HepG2 (cell line): ENCODE results near the gene CGB5. TPM values are rescaled to one million over a fixed set of nuclear protein-coding genes. Genes with fewer than 3 reads are reported as not detected.

Source experiments
- AKAP8 ChIP-seq: sonication (generic); formaldehyde crosslinking; IDR thresholded peaks from 2 replicates; pipeline ENCODE4 v1.5.1; 2020; ENCODE audit warnings: mild to moderate bottlenecking, missing genetic modification reagents
- CEBPG ChIP-seq: IDR thresholded peaks from 2 replicates; pipeline ENCODE4 v1.6.1; 2016
- FLYWCH1 ChIP-seq: sonication (generic); formaldehyde crosslinking; IDR thresholded peaks from 2 replicates; pipeline ENCODE4 v1.8.1; 2023; ENCODE audit warnings: mild to moderate bottlenecking, missing genetic modification reagents
- GATAD2A ChIP-seq: IDR thresholded peaks from 2 replicates; pipeline ENCODE4 v1.6.1; 2016
- HOXA3 ChIP-seq: sonication (generic); formaldehyde crosslinking; IDR thresholded peaks from 2 replicates; pipeline ENCODE4 v1.5.0; 2020; ENCODE audit warnings: missing genetic modification reagents
- IKZF4 ChIP-seq: sonication (generic); formaldehyde crosslinking; IDR thresholded peaks from 2 replicates; pipeline ENCODE4 v1.5.1; 2020; ENCODE audit warnings: borderline replicate concordance, mild to moderate bottlenecking, low read depth, missing genetic modification reagents; ENCODE audit errors: not compliant biosample characterization
- IRX3 ChIP-seq: sonication (generic); formaldehyde crosslinking; IDR thresholded peaks from 2 replicates; pipeline ENCODE4 v1.8.1; 2023; ENCODE audit warnings: mild to moderate bottlenecking, low read depth, missing genetic modification reagents, borderline replicate concordance
- MIER2 ChIP-seq: IDR thresholded peaks from 2 replicates; pipeline ENCODE4 v1.6.1; 2016; ENCODE audit warnings: missing biosample characterization, missing genetic modification reagents
- NAIF1 ChIP-seq: sonication (generic); formaldehyde crosslinking; IDR thresholded peaks from 2 replicates; pipeline ENCODE4 v1.5.0; 2020; ENCODE audit warnings: mild to moderate bottlenecking, missing genetic modification reagents, borderline replicate concordance
- NFE2L1 ChIP-seq: sonication (generic); formaldehyde crosslinking; IDR thresholded peaks from 2 replicates; pipeline ENCODE4 v1.4.0; 2020; ENCODE audit warnings: missing genetic modification reagents, mild to moderate bottlenecking, borderline replicate concordance
- NFKB2 ChIP-seq: sonication (generic); formaldehyde crosslinking; IDR thresholded peaks from 2 replicates; pipeline ENCODE4 v1.4.0; 2020; ENCODE audit warnings: missing genetic modification reagents, borderline replicate concordance
- NR2F6 ChIP-seq, 2 experiments: IDR thresholded peaks; 2 replicates each; pipeline ENCODE4 v1.6.1; 2016; ENCODE audit warnings: antibody characterized with exemption in 1 of 2, mild to moderate bottlenecking in 1 of 2
- RBAK ChIP-seq: sonication (generic); formaldehyde crosslinking; IDR thresholded peaks from 2 replicates; pipeline ENCODE4 v1.5.1; 2020; ENCODE audit warnings: mild to moderate bottlenecking, missing genetic modification reagents
- RBM22 ChIP-seq: fragments of 200-400 bp; formaldehyde crosslinking; optimal IDR thresholded peaks from 2 replicates; pipeline ENCODE3; 2017; ENCODE audit warnings: mild to moderate bottlenecking, low read length, moderate library complexity
- RELA ChIP-seq: sonication (generic); formaldehyde crosslinking; IDR thresholded peaks from 2 replicates; pipeline ENCODE4 v1.4.0; 2020; ENCODE audit warnings: missing genetic modification reagents
- ZBTB44 ChIP-seq: sonication (generic); formaldehyde crosslinking; IDR thresholded peaks from 2 replicates; pipeline ENCODE4 v1.4.0; 2020; ENCODE audit warnings: missing genetic modification reagents
- ZC3H13 ChIP-seq: sonication (generic); formaldehyde crosslinking; IDR thresholded peaks from 2 replicates; pipeline ENCODE4 v1.8.1; 2023; ENCODE audit warnings: mild to moderate bottlenecking, missing genetic modification reagents, moderate library complexity
- ZFP91 ChIP-seq: sonication (generic); formaldehyde crosslinking; IDR thresholded peaks from 2 replicates; pipeline ENCODE4 v1.9.0; 2022; ENCODE audit warnings: missing genetic modification reagents, mild to moderate bottlenecking, borderline replicate concordance
- ZIK1 ChIP-seq: sonication (generic); formaldehyde crosslinking; IDR thresholded peaks from 2 replicates; pipeline ENCODE4 v1.5.0; 2020; ENCODE audit warnings: mild to moderate bottlenecking, low read depth, missing genetic modification reagents, borderline replicate concordance
- ZNF281 ChIP-seq: sonication (generic); formaldehyde crosslinking; IDR thresholded peaks from 2 replicates; pipeline ENCODE4 v1.4.0; 2020; ENCODE audit warnings: missing genetic modification reagents, borderline replicate concordance
- ZNF460 ChIP-seq: sonication (generic); formaldehyde crosslinking; IDR thresholded peaks from 2 replicates; pipeline ENCODE4 v1.5.1; 2020; ENCODE audit warnings: missing genetic modification reagents, mild to moderate bottlenecking, borderline replicate concordance
- ZSCAN21 ChIP-seq: sonication (generic); formaldehyde crosslinking; IDR thresholded peaks from 2 replicates; pipeline ENCODE4 v1.8.0; 2022; ENCODE audit warnings: mild to moderate bottlenecking, missing genetic modification reagents, moderate library complexity, borderline replicate concordance
- polyA plus RNA-seq, 8 experiments: library from polyadenylated mRNA; depleted of rRNA in 3 of 8; stranded (reverse) in 7 of 8; unstranded in 1 of 8; fragments of >200 nt; fragmentation: Illumina TruSeq in 4 of 8; extraction: Trizol in 4 of 8; gene quantifications; 2 replicates each; pipeline versions ENCODE4 v1.2.1 to v1.2.3, GENCODE V29; 2011 to 2016; ENCODE audit warnings: low read depth in 4 of 8, missing spikeins in 1 of 8, mixed read lengths in 1 of 8; ENCODE audit not compliant: insufficient read depth in 1 of 8
- total RNA-seq, 5 experiments: library from RNA; depleted of rRNA; stranded (reverse); fragments of >200 nt; fragmentation: Illumina TruSeq; extraction: Trizol; gene quantifications; 2 replicates each; pipeline ENCODE4 v1.2.3, GENCODE V29; 2016; ENCODE audit warnings: low read depth in 1 of 5
- TF ChIP-seq, protein P1 (sequence below): sonication (generic); formaldehyde crosslinking; IDR thresholded peaks from 2 replicates; pipeline ENCODE4 v1.5.1; 2020; ENCODE audit warnings: missing genetic modification reagents, mild to moderate bottlenecking, borderline replicate concordance

CGB5 gene
- total and polyA plus RNA-seq, 2 of the 13 experiments (the other 11 are each of a cell fraction or from before 2014, with no cell fraction given), result not detected

- TF ChIP-seq ZNF281 (CRISPR knock-in tag) (no peak), ZBTB44 (CRISPR knock-in tag) (no peak), NFE2L1 (CRISPR knock-in tag) (no peak), CEBPG (CRISPR knock-in tag) (no peak), RELA (CRISPR knock-in tag) (no peak), ZNF460 (CRISPR knock-in tag) (no peak), HOXA3 (CRISPR knock-in tag) (no peak), IKZF4 (CRISPR knock-in tag) (no peak), IRX3 (no peak), RBM22 (no peak), MIER2 (CRISPR knock-in tag) (no peak), GATAD2A (CRISPR knock-in tag) (no peak), NR2F6 (IDR thresholded peaks at IDR 0.05) (no peak), NR2F6 (CRISPR knock-in tag; IDR thresholded peaks at IDR 0.05) (no peak), ZSCAN21 (peak; percentile 66; the same call in 1 of the 2 replicates), RBAK (CRISPR knock-in tag) (no peak), NFKB2 (CRISPR knock-in tag) (no peak), FLYWCH1 (CRISPR knock-in tag) (no peak), ZIK1 (CRISPR knock-in tag) (no peak), NAIF1 (no peak), ZC3H13 (no peak), AKAP8 (CRISPR knock-in tag) (peak; percentile 90), ZFP91 (CRISPR knock-in tag) (0 out of 2 replicates have a peak, but pooled peaks have one; percentile 24)
- TF ChIP-seq, protein P1, sequence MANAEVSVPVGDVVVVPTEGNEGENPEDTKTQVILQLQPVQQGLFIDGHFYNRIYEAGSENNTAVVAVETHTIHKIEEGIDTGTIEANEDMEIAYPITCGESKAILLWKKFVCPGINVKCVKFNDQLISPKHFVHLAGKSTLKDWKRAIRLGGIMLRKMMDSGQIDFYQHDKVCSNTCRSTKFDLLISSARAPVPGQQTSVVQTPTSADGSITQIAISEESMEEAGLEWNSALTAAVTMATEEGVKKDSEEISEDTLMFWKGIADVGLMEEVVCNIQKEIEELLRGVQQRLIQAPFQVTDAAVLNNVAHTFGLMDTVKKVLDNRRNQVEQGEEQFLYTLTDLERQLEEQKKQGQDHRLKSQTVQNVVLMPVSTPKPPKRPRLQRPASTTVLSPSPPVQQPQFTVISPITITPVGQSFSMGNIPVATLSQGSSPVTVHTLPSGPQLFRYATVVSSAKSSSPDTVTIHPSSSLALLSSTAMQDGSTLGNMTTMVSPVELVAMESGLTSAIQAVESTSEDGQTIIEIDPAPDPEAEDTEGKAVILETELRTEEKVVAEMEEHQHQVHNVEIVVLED (CRISPR knock-in tag), result no peak
Measured at GRCh38 chr19:49017666-49018351, 25.8 kb upstream of the CGB5 start (continued).
